ENCODE results near the gene KCNC3.

The KCNC3 gene

GRCh38 chr19:50276370-50277063 lies 52.7 kb downstream of the KCNC3 start:
- DNase-seq (ENCODE audit: low read depth, low spot score) = no peak

GRCh38 chr19:50275577-50276368 lies 53.4 kb downstream of the KCNC3 start:
- DNase-seq (ENCODE audit: low read depth, low spot score) = no peak

GRCh38 chr19:50273821-50274220 lies 55.4 kb downstream of the KCNC3 start:
- DNase-seq (ENCODE audit: low read depth, low spot score) = no peak

- no peak for DNase-seq (ENCODE audit: low read depth, low spot score)
Measured at GRCh38 chr19:50272263-50272897, 56.8 kb downstream of the KCNC3 start.

- no peak for DNase-seq (ENCODE audit: low read depth, low spot score)
Measured at GRCh38 chr19:50269653-50270052, 59.5 kb downstream of the KCNC3 start.

- no peak for DNase-seq (ENCODE audit: low read depth, low spot score)
Measured at GRCh38 chr19:50268501-50268900, 60.7 kb downstream of the KCNC3 start.

GRCh38 chr19:50268041-50268440 lies 61.1 kb downstream of the KCNC3 start:
- DNase-seq (ENCODE audit: low read depth, low spot score) = no peak

GRCh38 chr19:50266896-50267295 lies 62.3 kb downstream of the KCNC3 start:
- no peak for DNase-seq (ENCODE audit: low read depth, low spot score)

GRCh38 chr19:50266041-50266440 lies 63.1 kb downstream of the KCNC3 start:
- DNase-seq (ENCODE audit: low read depth, low spot score) = no peak

- no peak for DNase-seq (ENCODE audit: low read depth, low spot score)
Measured at GRCh38 chr19:50264483-50265186, 64.5 kb downstream of the KCNC3 start.

- no peak for DNase-seq (ENCODE audit: low read depth, low spot score)
Measured at GRCh38 chr19:50263176-50263575, 66.0 kb downstream of the KCNC3 start.
